Kasumi-1 (cell line): ENCODE measurements around the gene PNMA6E.

Source experiments
- DNase-seq, 2 experiments: peaks; one replicate each; lab custom pipeline; 2025; lab: John Stamatoyannopoulos, UW

PNMA6E gene

GRCh38 chrX:153401133-153401764, at the start of gene PNMA6E:
Gene PNMA6E (minus strand): TSS chrX:153401350. CDS start chrX:153398849, 2,501 bp downstream.
- DNase-seq = no peak

- DNase-seq = no peak
Measured at GRCh38 chrX:153450949-153451277, 49.8 kb upstream of the PNMA6E start.

- no peak for DNase-seq
Measured at GRCh38 chrX:153450114-153450948, 49.2 kb upstream of the PNMA6E start.

- no peak for DNase-seq
Measured at GRCh38 chrX:153449368-153450113, 48.4 kb upstream of the PNMA6E start.

- no peak for DNase-seq
Measured at GRCh38 chrX:153448556-153449367, 47.6 kb upstream of the PNMA6E start.

- DNase-seq = no peak
Measured at GRCh38 chrX:153447581-153447960, 46.4 kb upstream of the PNMA6E start.

- DNase-seq = no peak
Measured at GRCh38 chrX:153446950-153447580, 45.9 kb upstream of the PNMA6E start.

GRCh38 chrX:153446636-153446936, 45.4 kb upstream of the PNMA6E start:
- DNase-seq = no peak

- DNase-seq = no peak
Measured at GRCh38 chrX:153445856-153446635, 44.9 kb upstream of the PNMA6E start, which contains the start of gene TREX2. Gene TREX2 (minus strand): TSS chrX:153446056. CDS start chrX:153445430, 626 bp downstream.

- DNase-seq = no peak
Measured at GRCh38 chrX:153445106-153445855, 44.1 kb upstream of the PNMA6E start.

- DNase-seq = no peak
Measured at GRCh38 chrX:153444333-153445011, 43.3 kb upstream of the PNMA6E start.

GRCh38 chrX:153443476-153444332, 42.6 kb upstream of the PNMA6E start:
- DNase-seq = no peak

- no peak for DNase-seq
Measured at GRCh38 chrX:153442463-153442862, 41.3 kb upstream of the PNMA6E start.

- DNase-seq = no peak
Measured at GRCh38 chrX:153441981-153442380, 40.8 kb upstream of the PNMA6E start.

GRCh38 chrX:153441296-153441695, 40.1 kb upstream of the PNMA6E start:
- DNase-seq = no peak

GRCh38 chrX:153440556-153441135, 39.5 kb upstream of the PNMA6E start:
- no peak for DNase-seq

- DNase-seq = no peak
Measured at GRCh38 chrX:153439977-153440376, 38.8 kb upstream of the PNMA6E start.

- peak; percentile 37 to 47 for DNase-seq
Measured at GRCh38 chrX:153438532-153438931, 37.4 kb upstream of the PNMA6E start.
